Stimulated activated CD8-positive, alpha-beta memory T cell treated with anti-CD3 and anti-CD28 coated beads, Interleukin-7, amount 100 ng/mL, for 48 hours (primary cell): ENCODE results near the gene CACNA1C.

Experiments used
- DNase-seq, 2 donors: peaks; one replicate each; pipeline ENCODE4 v3.0.0-alpha.2; 2020; ENCODE audit warnings: low read depth in 1 of 2; ENCODE audit errors: extremely low read depth in 1 of 2

Gene CACNA1C

DNA sequence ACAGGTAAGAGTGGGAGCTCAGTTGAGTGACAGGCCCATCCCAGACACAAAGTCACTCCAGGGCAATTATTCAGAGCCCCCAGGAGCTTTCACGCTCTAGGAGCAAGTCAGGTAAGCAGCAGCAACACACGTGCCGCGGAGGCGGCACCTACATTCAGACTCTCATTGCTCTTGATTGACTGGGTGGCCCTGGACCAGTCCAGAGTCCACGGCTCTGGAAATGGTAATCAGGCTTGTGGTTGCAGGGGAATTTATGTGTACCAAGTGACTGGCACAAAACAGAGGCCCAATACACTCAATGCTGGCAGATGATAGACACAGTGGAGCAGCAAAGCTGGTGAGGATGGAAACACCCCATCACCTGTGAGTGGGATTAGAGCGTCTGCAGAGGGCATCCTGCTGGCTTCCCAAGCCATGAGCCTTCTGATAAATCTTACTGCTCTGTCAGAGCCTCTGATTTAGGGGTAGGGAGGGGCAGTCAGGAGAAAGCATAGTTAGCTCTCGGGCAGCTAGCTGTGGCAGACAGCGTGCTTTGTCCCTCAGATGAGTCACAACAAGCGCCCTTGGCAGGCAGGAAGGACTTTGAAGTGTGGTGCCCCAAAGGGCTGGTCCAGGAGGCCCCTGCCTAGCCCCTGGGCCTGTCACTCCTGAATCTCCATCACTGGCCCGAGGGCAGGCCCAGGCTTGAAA, 344.7 kb downstream of the CACNA1C start:
- no peak for DNase-seq

GRCh38 chr12:2401040-2401439, 348.3 kb downstream of the CACNA1C start:
- DNase-seq: no peak

GRCh38 chr12:2402073-2402579, 349.3 kb downstream of the CACNA1C start:
- no peak for DNase-seq

- peak in 1 of 2 donors; percentile 12 for DNase-seq
These were observed 350.6 kb downstream of the CACNA1C start for GRCh38 chr12:2403221-2403976.

GRCh38 chr12:2405039-2405438, 352.3 kb downstream of the CACNA1C start:
- no peak for DNase-seq

GRCh38 chr12:2406903-2407302, 354.1 kb downstream of the CACNA1C start:
- DNase-seq: no peak

GRCh38 chr12:2408262-2408661, 355.5 kb downstream of the CACNA1C start:
- no peak for DNase-seq

- no peak for DNase-seq
These were observed 357.0 kb downstream of the CACNA1C start for GRCh38 chr12:2409656-2410265.

DNA sequence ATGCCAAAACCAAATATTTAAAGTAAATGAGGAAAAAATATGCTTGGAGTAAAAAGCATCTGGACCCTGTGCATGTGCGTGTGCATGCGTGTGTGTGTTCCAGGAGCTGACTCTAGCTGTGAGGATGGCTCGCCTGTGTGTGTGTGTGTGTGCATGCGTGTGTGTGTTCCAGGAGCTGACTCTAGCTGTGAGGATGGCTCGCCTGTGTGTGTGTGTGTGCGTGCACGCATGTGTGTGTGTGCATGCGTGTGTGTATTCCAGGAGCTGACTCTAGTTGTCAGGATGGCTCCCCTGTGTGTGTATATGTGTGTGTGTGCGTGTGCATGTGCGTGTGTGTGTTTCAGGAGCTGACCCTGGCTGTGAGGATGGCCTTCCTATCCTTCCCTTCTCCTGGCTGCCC, 357.7 kb downstream of the CACNA1C start:
- no peak for DNase-seq

- no peak for DNase-seq
These were observed 358.2 kb downstream of the CACNA1C start for GRCh38 chr12:2411011-2411410.

GRCh38 chr12:2411616-2412304, 359.0 kb downstream of the CACNA1C start:
- no peak for DNase-seq

- DNase-seq: no peak
These were observed 359.5 kb downstream of the CACNA1C start for GRCh38 chr12:2412305-2412643.

- no peak for DNase-seq
These were observed 360.5 kb downstream of the CACNA1C start for GRCh38 chr12:2413301-2413700.

- no peak for DNase-seq
These were observed 361.4 kb downstream of the CACNA1C start for GRCh38 chr12:2413999-2414792.

- DNase-seq: no peak
These were observed 362.2 kb downstream of the CACNA1C start for GRCh38 chr12:2414810-2415567.

DNA sequence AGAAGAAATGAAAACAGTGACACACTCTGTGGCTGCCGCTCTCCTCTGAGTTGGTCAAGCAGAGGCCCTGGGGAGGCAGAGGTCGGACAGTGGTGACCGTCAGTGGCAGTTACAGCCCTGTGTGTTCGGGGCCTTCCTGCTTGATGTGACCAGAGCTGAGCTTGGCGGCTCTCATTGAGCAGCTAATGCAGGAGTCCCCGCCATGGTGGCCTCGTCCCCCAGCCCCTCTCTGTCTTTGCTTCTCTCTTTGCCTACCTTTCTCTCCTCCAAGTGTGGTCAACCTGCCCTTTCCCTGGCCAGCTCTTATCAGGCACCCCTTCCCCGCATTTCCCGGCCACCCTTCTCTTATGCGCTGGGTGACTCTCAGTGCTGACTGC, 362.8 kb downstream of the CACNA1C start:
- DNase-seq: no peak

GRCh38 chr12:2416158-2416557, 363.4 kb downstream of the CACNA1C start:
- no peak for DNase-seq

- no peak for DNase-seq
These were observed 364.8 kb downstream of the CACNA1C start for GRCh38 chr12:2417481-2418160.

- no peak for DNase-seq
These were observed 365.8 kb downstream of the CACNA1C start for GRCh38 chr12:2418579-2418978.
